ENCODE data around the gene REXO5.
"Not testable (repeated sequence)": the region's sequence is repeated elsewhere in the genome, so short reads cannot be mapped to it uniquely, and the experiment has no call there.

The REXO5 gene

GRCh38 chr16:20762404-20763123 is 43.8 kb upstream of the REXO5 start:
- Histone ChIP-seq H3K27ac (ENCODE audit: low read length) (no peak overlapping the region), H3K9ac (ENCODE audit: low read depth, low read length) (no peak overlapping the region), H3K79me2 (ENCODE audit: insufficient read depth, low read length) (no peaks in the 10 kb centered on the region), H3K4me2 (ENCODE audit: insufficient read depth, low read length) (no peak overlapping the region), H3K4me3 (ENCODE audit: low read depth in 1 of 2, low read length in 2 of 2) (no peak overlapping the region), H2AFZ (ENCODE audit: low read depth, low read length) (no peak overlapping the region), H3K9me3 (ENCODE audit: insufficient read depth, low read length, severe bottlenecking) (no peaks in the 10 kb centered on the region), H3K27me3 (ENCODE audit: insufficient read depth, low read length, poor library complexity) (no peaks in the 10 kb centered on the region), H3K4me1 (ENCODE audit: insufficient read depth, low read length) (peaks cover 22% of the 10 kb centered on the region), H3K36me3 (ENCODE audit: insufficient read depth, low read length) (no peaks in the 10 kb centered on the region), H4K20me1 (ENCODE audit: insufficient read depth, low read length) (no peaks in the 10 kb centered on the region)
- TF ChIP-seq CTCF (IDR thresholded peaks at IDR 0.05; ENCODE audit: borderline replicate concordance, extremely low read depth, low read length, poor library complexity, severe bottlenecking) (no peak), EZH2 (IDR thresholded peaks at IDR 0.05; ENCODE audit: borderline replicate concordance, low read depth, low read length, severe bottlenecking) (no peak)
- DNase-seq (no peak), ATAC-seq (ENCODE audit: insufficient read depth, low read depth) (no peak)

GRCh38 chr16:20763461-20764232 is 42.7 kb upstream of the REXO5 start, which contains the start of gene ACSM3:
Gene ACSM3 (plus strand): TSS chr16:20764014. CDS start chr16:20770035, 6,021 bp downstream.
- Histone ChIP-seq H3K27me3 (ENCODE audit: insufficient read depth, low read length, poor library complexity) (no peaks in the 10 kb centered on the region), H3K4me2 (ENCODE audit: insufficient read depth, low read length) (peak within 1 kb of the TSS; percentile 58), H3K79me2 (ENCODE audit: insufficient read depth, low read length) (no peaks in the 10 kb centered on the region), H3K4me1 (ENCODE audit: insufficient read depth, low read length) (peaks cover 22% of the 10 kb centered on the region), H3K9me3 (ENCODE audit: insufficient read depth, low read length, severe bottlenecking) (no peaks in the 10 kb centered on the region), H3K36me3 (ENCODE audit: insufficient read depth, low read length) (no peaks in the 10 kb centered on the region), H3K27ac (ENCODE audit: low read length) (peak within 1 kb of the TSS; percentile 67), H4K20me1 (ENCODE audit: insufficient read depth, low read length) (no peaks in the 10 kb centered on the region), H2AFZ (ENCODE audit: low read depth, low read length) (peak within 1 kb of the TSS; percentile 67), H3K9ac (ENCODE audit: low read depth, low read length) (peak within 1 kb of the TSS; percentile 24), H3K4me3 (ENCODE audit: low read depth in 1 of 2, low read length in 2 of 2) (peak within 1 kb of the TSS; percentile 15 to 56; a peak in 3 of 4 replicates)
- ATAC-seq (ENCODE audit: insufficient read depth, low read depth), result peak; percentile 95
- TF ChIP-seq EZH2 (IDR thresholded peaks at IDR 0.05; ENCODE audit: borderline replicate concordance, low read depth, low read length, severe bottlenecking) (no peak), CTCF (IDR thresholded peaks at IDR 0.05; ENCODE audit: borderline replicate concordance, extremely low read depth, low read length, poor library complexity, severe bottlenecking) (no peak)
- peak; percentile 53 for DNase-seq

GRCh38 chr16:20764448-20764847 is 41.9 kb upstream of the REXO5 start:
- H3K4me1 ChIP-seq (ENCODE audit: insufficient read depth, low read length), result peaks cover 22% of the 10 kb centered on the region
- H3K36me3 ChIP-seq (ENCODE audit: insufficient read depth, low read length); ATAC-seq (ENCODE audit: insufficient read depth, low read depth); H4K20me1 ChIP-seq (ENCODE audit: insufficient read depth, low read length); H3K27me3 ChIP-seq (ENCODE audit: insufficient read depth, low read length, poor library complexity); H3K79me2 ChIP-seq (ENCODE audit: insufficient read depth, low read length); DNase-seq; H3K27ac ChIP-seq (ENCODE audit: low read length); H3K9ac ChIP-seq (ENCODE audit: low read depth, low read length); H3K4me3 ChIP-seq (ENCODE audit: low read depth in 1 of 2, low read length in 2 of 2); H3K9me3 ChIP-seq (ENCODE audit: insufficient read depth, low read length, severe bottlenecking): not testable (repeated sequence)
- peak overlapping the region; percentile 67; the same call in 1 of the 2 replicates for H2AFZ ChIP-seq (ENCODE audit: low read depth, low read length)
- H3K4me2 ChIP-seq (ENCODE audit: insufficient read depth, low read length), result peak overlapping the region; percentile 58; the same call in 1 of the 2 replicates

GRCh38 chr16:20765732-20766131 is 40.6 kb upstream of the REXO5 start:
- Histone ChIP-seq H4K20me1 (ENCODE audit: insufficient read depth, low read length) (no peaks in the 10 kb centered on the region), H3K4me3 (ENCODE audit: low read depth in 1 of 2, low read length in 2 of 2) (no peak overlapping the region), H3K79me2 (ENCODE audit: insufficient read depth, low read length) (no peaks in the 10 kb centered on the region), H3K36me3 (ENCODE audit: insufficient read depth, low read length) (no peaks in the 10 kb centered on the region), H3K27me3 (ENCODE audit: insufficient read depth, low read length, poor library complexity) (no peaks in the 10 kb centered on the region), H2AFZ (ENCODE audit: low read depth, low read length) (no peak overlapping the region), H3K9me3 (ENCODE audit: insufficient read depth, low read length, severe bottlenecking) (no peaks in the 10 kb centered on the region), H3K4me1 (ENCODE audit: insufficient read depth, low read length) (peaks cover 22% of the 10 kb centered on the region), H3K9ac (ENCODE audit: low read depth, low read length) (no peak overlapping the region), H3K27ac (ENCODE audit: low read length) (no peak overlapping the region), H3K4me2 (ENCODE audit: insufficient read depth, low read length) (no peak overlapping the region)
- TF ChIP-seq EZH2 (IDR thresholded peaks at IDR 0.05; ENCODE audit: borderline replicate concordance, low read depth, low read length, severe bottlenecking), result no peak
- no peak for TF ChIP-seq CTCF (IDR thresholded peaks at IDR 0.05; ENCODE audit: borderline replicate concordance, extremely low read depth, low read length, poor library complexity, severe bottlenecking)
- no peak for DNase-seq
- ATAC-seq (ENCODE audit: insufficient read depth, low read depth), result no peak
